Natural killer cell (primary cell): ENCODE results near the gene TMEM243. TPM values are rescaled to one million over a fixed set of nuclear protein-coding genes. Genes with fewer than 3 reads are reported as not detected.
"Not testable (repeated sequence)": the region's sequence is repeated elsewhere in the genome, so short reads cannot be mapped to it uniquely, and the experiment has no call there.

ENCODE experiments used
- ATAC-seq, 3 donors: fragments of 150-1000 bp in 2 of 3; fragments of 200-7000 bp in 1 of 3; cut with Tn5 transposase; 1 replicate in 1 of 3; 2 replicates in 2 of 3; pipeline ENCODE4 v1.10.0; 2021; ENCODE audit warnings: mild to moderate bottlenecking in 2 of 3, moderate library complexity in 2 of 3
- DNase-seq, 2 donors: peaks; one replicate each; pipeline versions ENCODE4 v3.0.0 to v3.0.0-alpha.2; 2013 to 2021; ENCODE audit warnings: mixed read lengths in 1 of 2
- H3K27ac ChIP-seq: one replicate; pipeline ENCODE4 v1.5.1; 2013; ENCODE audit warnings: mild to moderate bottlenecking, low read length
- H3K27me3 ChIP-seq: one replicate; pipeline ENCODE4 v1.6.1; 2013; ENCODE audit warnings: low read length; ENCODE audit not compliant: control insufficient read depth, insufficient read depth
- H3K36me3 ChIP-seq: one replicate; pipeline ENCODE4 v1.6.1; 2013; ENCODE audit warnings: low read length; ENCODE audit not compliant: control insufficient read depth, insufficient read depth
- H3K4me1 ChIP-seq: one replicate; pipeline ENCODE4 v1.6.1; 2013; ENCODE audit warnings: low read length; ENCODE audit not compliant: control insufficient read depth, insufficient read depth
- H3K4me3 ChIP-seq: one replicate; pipeline ENCODE4 v1.5.1; 2013; ENCODE audit warnings: low read length
- H3K9me3 ChIP-seq: one replicate; pipeline ENCODE4 v1.6.1; 2013; ENCODE audit warnings: low read length; ENCODE audit not compliant: control insufficient read depth, insufficient read depth
- H3K27ac Mint-ChIP-seq, 2 donors: one replicate each; pipeline ENCODE4 v1.8.0; 2022; ENCODE audit warnings: mild to moderate bottlenecking in 2 of 2, mixed read lengths in 2 of 2, moderate library complexity in 1 of 2
- H3K27me3 Mint-ChIP-seq, 2 donors: one replicate each; pipeline ENCODE4 v1.8.0; 2022; ENCODE audit warnings: low read depth in 2 of 2, mixed read lengths in 2 of 2
- H3K36me3 Mint-ChIP-seq: one replicate; pipeline ENCODE4 v1.8.0; 2022; ENCODE audit warnings: mixed read lengths
- H3K4me1 Mint-ChIP-seq, 2 donors: one replicate each; pipeline ENCODE4 v1.8.0; 2022; ENCODE audit warnings: mixed read lengths in 2 of 2
- H3K4me3 Mint-ChIP-seq: one replicate; pipeline ENCODE4 v1.8.0; 2022; ENCODE audit warnings: mild to moderate bottlenecking, moderate library complexity, mixed read lengths
- H3K9me3 Mint-ChIP-seq, 2 donors: one replicate each; pipeline ENCODE4 v1.8.0; 2022; ENCODE audit warnings: mixed read lengths in 2 of 2
- WGBS: methylation state at CpG from one replicate; pipeline ENCODE4 v1.1.7; 2013; ENCODE audit warnings: missing lambda C conversion rate; ENCODE audit not compliant: insufficient coverage; 5-methylcytosine and 5-hydroxymethylcytosine counted together
- intact Hi-C: fragments of 100-400 bp; cut with micrococcal nuclease; formaldehyde crosslinking; loops from one replicate; pipeline ENCODE4 v1.14.2; 2022
- total RNA-seq, 4 donors: library from RNA; stranded (reverse); fragments of 120-200 nt in 1 of 4; gene quantifications; one replicate each; pipeline versions ENCODE4 v1.2.3 to v1.2.4, GENCODE V29; 2013 to 2022
- TF ChIP-seq, protein P1 (sequence below): fragments of 200-600 bp; IDR thresholded peaks from one replicate; pipeline ENCODE4 v1.8.0; 2022; ENCODE audit warnings: antibody characterized with exemption

Gene TMEM243
- total RNA-seq, 3 donors from 2014 or later (not counting 1 experiment from before 2014, with no cell fraction given) = 52.5 to 61.8 (median 55.2) TPM

DNA sequence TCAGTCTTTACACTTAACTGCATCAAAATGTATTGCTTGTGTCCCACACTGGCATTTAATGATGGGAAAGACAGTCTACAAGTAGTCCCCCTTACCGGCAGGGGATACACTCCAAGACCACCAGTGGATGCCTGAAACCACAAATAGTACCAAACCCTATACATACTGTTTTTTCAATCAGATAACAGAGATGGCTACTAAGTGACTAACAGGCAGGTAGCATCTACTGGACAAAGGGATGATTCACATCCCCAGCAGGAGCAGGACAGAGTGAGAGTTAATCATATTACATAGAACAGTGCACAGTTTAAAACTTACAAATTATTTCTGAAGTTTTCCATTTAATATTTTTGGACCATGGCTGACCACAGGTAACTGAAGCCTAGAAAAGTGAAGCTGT lies 13.2 kb downstream of the TMEM243 start:
- DNase-seq (no peak), ATAC-seq (no peak)
- TF ChIP-seq, protein P1, sequence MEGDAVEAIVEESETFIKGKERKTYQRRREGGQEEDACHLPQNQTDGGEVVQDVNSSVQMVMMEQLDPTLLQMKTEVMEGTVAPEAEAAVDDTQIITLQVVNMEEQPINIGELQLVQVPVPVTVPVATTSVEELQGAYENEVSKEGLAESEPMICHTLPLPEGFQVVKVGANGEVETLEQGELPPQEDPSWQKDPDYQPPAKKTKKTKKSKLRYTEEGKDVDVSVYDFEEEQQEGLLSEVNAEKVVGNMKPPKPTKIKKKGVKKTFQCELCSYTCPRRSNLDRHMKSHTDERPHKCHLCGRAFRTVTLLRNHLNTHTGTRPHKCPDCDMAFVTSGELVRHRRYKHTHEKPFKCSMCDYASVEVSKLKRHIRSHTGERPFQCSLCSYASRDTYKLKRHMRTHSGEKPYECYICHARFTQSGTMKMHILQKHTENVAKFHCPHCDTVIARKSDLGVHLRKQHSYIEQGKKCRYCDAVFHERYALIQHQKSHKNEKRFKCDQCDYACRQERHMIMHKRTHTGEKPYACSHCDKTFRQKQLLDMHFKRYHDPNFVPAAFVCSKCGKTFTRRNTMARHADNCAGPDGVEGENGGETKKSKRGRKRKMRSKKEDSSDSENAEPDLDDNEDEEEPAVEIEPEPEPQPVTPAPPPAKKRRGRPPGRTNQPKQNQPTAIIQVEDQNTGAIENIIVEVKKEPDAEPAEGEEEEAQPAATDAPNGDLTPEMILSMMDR = no peak
- H3K27me3 ChIP-seq = no peaks in the 10 kb centered on the region
- 100% methylated on average over 1 of the region's 1 CpG for WGBS
- peaks cover 5 to 6% of the 10 kb centered on the region in 2 donors for H3K9me3 Mint-ChIP-seq
- H3K4me3 Mint-ChIP-seq = no peak overlapping the region
- no peak overlapping the region for H3K4me3 ChIP-seq
- H3K27ac ChIP-seq = no peak overlapping the region
- intact Hi-C loops = no loop called here
- peaks cover 16% of the 10 kb centered on the region for H3K9me3 ChIP-seq
- H3K27ac Mint-ChIP-seq = peak overlapping the region; percentile 2 to 25
- H3K4me1 ChIP-seq = peaks cover 12% of the 10 kb centered on the region
- no peaks in the 10 kb centered on the region for H3K27me3 Mint-ChIP-seq
- H3K36me3 ChIP-seq = peaks cover 2% of the 10 kb centered on the region
- peaks cover 9% of the 10 kb centered on the region for H3K36me3 Mint-ChIP-seq
- peaks cover 63 to 67% of the 10 kb centered on the region in 2 donors for H3K4me1 Mint-ChIP-seq

DNA sequence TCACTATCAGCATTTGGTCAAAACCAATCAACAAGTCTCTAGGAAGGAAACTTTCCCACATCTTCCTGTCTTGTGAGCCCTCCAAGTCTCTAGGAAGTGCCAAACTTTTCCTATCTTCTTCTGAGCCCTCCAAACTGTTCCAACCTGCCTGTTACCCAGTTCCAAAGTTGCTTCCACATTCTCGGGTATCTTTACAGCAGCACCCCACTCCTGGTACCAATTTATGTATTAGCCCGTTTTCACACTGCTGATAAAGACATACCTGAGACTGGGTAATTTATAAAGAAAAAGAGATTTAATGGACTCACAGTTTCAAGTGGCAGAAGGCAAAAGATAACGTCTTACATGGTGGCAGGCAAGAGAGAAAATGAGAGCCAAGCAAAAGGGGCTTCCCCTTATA lies 13.8 kb downstream of the TMEM243 start:
- H3K36me3 Mint-ChIP-seq, H3K27me3 Mint-ChIP-seq, H3K27me3 ChIP-seq, H3K9me3 Mint-ChIP-seq, H3K36me3 ChIP-seq, H3K27ac ChIP-seq, DNase-seq, intact Hi-C loops, H3K4me1 ChIP-seq, ATAC-seq, H3K4me3 ChIP-seq, H3K4me3 Mint-ChIP-seq: not testable (repeated sequence)
- peak overlapping the region; percentile 2 to 25 for H3K27ac Mint-ChIP-seq
- 94% methylated on average over 2 of the region's 3 CpGs for WGBS
- H3K4me1 Mint-ChIP-seq = peaks cover 64 to 68% of the 10 kb centered on the region in 2 donors
- H3K9me3 ChIP-seq = peaks cover 16% of the 10 kb centered on the region

DNA sequence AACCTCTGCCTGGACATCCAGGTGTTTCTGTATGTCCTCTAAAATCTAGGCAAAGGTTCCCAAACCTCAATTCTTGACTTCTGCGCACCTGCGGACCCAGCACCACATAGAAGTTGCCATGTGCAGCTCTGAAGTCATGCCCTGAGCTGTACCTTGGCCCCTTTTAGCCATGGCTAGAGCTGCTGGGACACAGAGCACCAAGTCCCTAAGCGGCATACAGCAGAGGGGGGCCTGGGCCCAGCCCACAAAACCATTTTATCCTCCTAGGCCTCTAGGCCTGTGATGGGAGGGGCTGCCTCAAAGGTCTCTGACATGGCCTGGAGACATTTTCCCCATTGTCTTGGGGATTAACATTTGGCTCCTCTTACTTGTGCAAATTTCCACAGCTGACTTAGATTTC lies 14.6 kb downstream of the TMEM243 start:
- Mint-ChIP-seq H3K27me3 (no peaks in the 10 kb centered on the region), H3K4me1 (peaks cover 67 to 73% of the 10 kb centered on the region in 2 donors), H3K27ac (no peak overlapping the region), H3K9me3 (peaks cover 5 to 6% of the 10 kb centered on the region in 2 donors), H3K4me3 (no peak overlapping the region), H3K36me3 (peaks cover 9% of the 10 kb centered on the region)
- Histone ChIP-seq H3K27ac (no peak overlapping the region), H3K4me3 (no peak overlapping the region), H3K9me3 (peaks cover 16% of the 10 kb centered on the region), H3K27me3 (no peaks in the 10 kb centered on the region), H3K36me3 (peaks cover 7% of the 10 kb centered on the region), H3K4me1 (peaks cover 3% of the 10 kb centered on the region)
- no peak for ATAC-seq
- no peak for DNase-seq
- TF ChIP-seq, protein P1 = no peak
- intact Hi-C loops = no loop called here
- WGBS = 82% methylated on average over 3 of the region's 3 CpGs

DNA sequence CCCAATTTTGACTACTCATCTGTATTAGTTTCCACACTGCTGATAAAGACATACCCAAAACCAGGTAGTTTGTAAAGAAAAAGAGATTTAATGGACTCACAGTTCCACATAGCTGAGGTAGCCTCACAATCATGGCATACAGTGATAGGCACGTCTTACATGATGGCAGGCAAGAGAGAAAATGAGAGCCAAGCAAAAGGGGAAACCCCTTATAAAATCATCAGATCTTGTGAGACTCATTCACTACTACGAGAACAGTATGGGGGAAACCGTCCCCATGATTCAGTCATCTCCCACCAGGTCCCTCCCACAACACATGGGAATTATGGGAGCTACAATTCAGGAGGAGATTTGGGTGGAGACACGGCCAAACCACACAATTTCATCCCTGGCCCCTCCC lies 15.6 kb downstream of the TMEM243 start:
- H3K4me3 Mint-ChIP-seq, H3K4me1 ChIP-seq, intact Hi-C loops, H3K36me3 Mint-ChIP-seq, H3K27ac ChIP-seq, H3K9me3 Mint-ChIP-seq, H3K27me3 Mint-ChIP-seq, H3K4me3 ChIP-seq, H3K36me3 ChIP-seq, DNase-seq, H3K27me3 ChIP-seq: not testable (repeated sequence)
- H3K4me1 Mint-ChIP-seq = peaks cover 67 to 74% of the 10 kb centered on the region in 2 donors
- peaks cover 16% of the 10 kb centered on the region for H3K9me3 ChIP-seq
- WGBS = 71% methylated on average over 2 of the region's 4 CpGs
- peak in 1 of 3 donors; percentile 18 for ATAC-seq
- peak overlapping the region; percentile 67 to 75 for H3K27ac Mint-ChIP-seq
